Lung (tissue), 12 donors: ENCODE results near the gene XXYLT1. TPM values are rescaled to one million over a fixed set of nuclear protein-coding genes. Genes with fewer than 3 reads are reported as not detected.

Source experiments
- ATAC-seq: fragments of 200-7000 bp; cut with Tn5 transposase; one replicate; pipeline ENCODE4 v1.9.1; 2020; ENCODE audit warnings: moderate number of reproducible peaks; ENCODE audit not compliant: insufficient read depth, low FRiP score
- DNase-seq, 3 donors: peaks; one replicate each; pipeline ENCODE4 v3.0.0-alpha.2; 2013 to 2017
- H3K27ac ChIP-seq, 2 donors: one replicate each; pipeline ENCODE4 v1.5.1; 2013; ENCODE audit warnings: mild to moderate bottlenecking in 2 of 2, moderate library complexity in 2 of 2, control low read depth in 1 of 2, inconsistent platforms in 1 of 2, low read depth in 1 of 2, low read length in 1 of 2
- H3K27me3 ChIP-seq, 3 donors: one replicate each; pipeline ENCODE4 v1.5.1; 2013; ENCODE audit warnings: low read length in 2 of 3; ENCODE audit not compliant: control insufficient read depth in 3 of 3, insufficient read depth in 3 of 3
- H3K36me3 ChIP-seq, 4 donors: one replicate each; pipeline ENCODE4 v1.5.1; 2013; ENCODE audit warnings: low read length in 4 of 4, mild to moderate bottlenecking in 1 of 4, moderate library complexity in 1 of 4; ENCODE audit not compliant: control insufficient read depth in 4 of 4, insufficient read depth in 4 of 4
- H3K4me1 ChIP-seq, 5 donors: one replicate each; pipeline ENCODE4 v1.5.1; 2013; ENCODE audit warnings: low read length in 5 of 5, mild to moderate bottlenecking in 2 of 5, moderate library complexity in 1 of 5; ENCODE audit not compliant: control insufficient read depth in 5 of 5, insufficient read depth in 5 of 5
- H3K4me3 ChIP-seq: one replicate; pipeline ENCODE4 v1.5.1; 2013; ENCODE audit warnings: mild to moderate bottlenecking, control low read depth, moderate library complexity
- H3K9ac ChIP-seq, 2 donors: one replicate each; pipeline ENCODE4 v1.5.1; 2013; ENCODE audit warnings: low read length in 2 of 2, control low read depth in 1 of 2; ENCODE audit not compliant: insufficient read depth in 1 of 2
- H3K9me3 ChIP-seq, 4 donors: one replicate each; pipeline ENCODE4 v1.5.1; 2013; ENCODE audit warnings: low read length in 3 of 4, mild to moderate bottlenecking in 1 of 4, moderate library complexity in 1 of 4; ENCODE audit not compliant: control insufficient read depth in 4 of 4, insufficient read depth in 3 of 4
- WGBS, 2 donors: extraction: QIAGEN DNeasy Blood & Tissue Kit; methylation state at CpG; one replicate each; pipeline ENCODE4 v1.1.7; 2013; 5-methylcytosine and 5-hydroxymethylcytosine counted together
- polyA plus RNA-seq, 2 donors: library from polyadenylated mRNA; stranded (reverse); fragments of 200-250 nt; gene quantifications; one replicate each; pipeline ENCODE4 v1.2.1, GENCODE V29; 2013
- total RNA-seq, 2 donors: library from RNA; depleted of rRNA in 1 of 2; stranded (reverse); fragments of >200 nt in 1 of 2; gene quantifications; one replicate each; pipeline ENCODE4 v1.2.1, GENCODE V29; 2014 to 2021
- TF ChIP-seq, protein P1 (sequence below): IDR thresholded peaks from 2 replicates; pipeline ENCODE4 v1.5.1; 2012; ENCODE audit warnings: mild to moderate bottlenecking; ENCODE audit errors: control extremely low read depth, extremely low read depth
- donor health status: control.
- donor health status: control.
- donor health status: Bipolar disorder and iron deficiency.
- donor health status: healthy.
- donor health status: DM: yes; HTN: yes; CAD: no.

Gene XXYLT1
- total and polyA plus RNA-seq, 4 donors = 4.7 to 15.4 (median 11.4) TPM

DNA sequence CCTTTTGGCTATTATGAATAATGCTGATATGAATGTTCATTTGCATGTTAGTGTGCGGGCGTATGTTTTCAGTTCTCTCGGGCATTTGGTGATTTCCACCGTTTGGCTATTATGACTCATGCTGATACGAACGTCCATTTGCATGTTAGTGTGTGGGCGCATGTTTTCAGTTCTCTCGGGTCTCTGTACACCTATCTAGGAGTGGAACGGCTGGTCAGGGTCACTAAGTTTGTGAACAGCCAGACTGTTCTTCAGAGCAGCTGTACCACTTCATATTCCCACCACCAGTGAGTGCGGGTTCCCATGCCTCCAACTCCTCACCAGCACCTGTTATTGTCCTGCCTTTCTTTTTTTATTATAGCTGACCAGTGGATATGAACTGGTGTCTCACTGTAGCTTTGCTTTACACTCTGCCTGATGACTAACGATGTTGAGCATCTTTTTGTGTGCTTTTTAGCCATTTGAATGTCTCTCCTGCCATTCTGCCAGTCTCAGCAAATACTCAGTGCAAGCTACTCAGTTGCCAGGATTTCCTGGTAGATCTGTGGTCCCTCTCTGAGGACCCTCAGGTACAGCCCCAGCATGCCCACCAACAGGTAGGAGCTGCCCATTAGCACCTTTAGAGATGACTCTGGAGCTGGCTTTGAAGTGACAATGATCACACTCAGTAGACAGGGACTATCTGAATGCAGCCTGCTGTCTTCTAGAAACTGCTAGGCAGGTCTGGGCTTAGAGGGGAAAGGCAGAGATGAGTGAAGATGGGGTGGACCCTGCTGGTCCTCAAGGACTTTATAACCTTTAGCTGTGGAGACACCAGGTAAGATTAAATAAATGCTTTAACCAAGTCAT is 141.1 kb downstream of the XXYLT1 start:
- Histone ChIP-seq H3K4me1 (peaks cover 0 to 6% (median 4%) of the 10 kb centered on the region in 5 donors), H3K9ac (no peak overlapping the region), H3K9me3 (no peaks in the 10 kb centered on the region), H3K4me3 (no peak overlapping the region), H3K27ac (no peak overlapping the region), H3K36me3 (no peaks in the 10 kb centered on the region), H3K27me3 (no peaks in the 10 kb centered on the region)
- WGBS, 2 donors = 82 to 92% methylated on average over 11 of the region's 11 CpGs
- DNase-seq = no peak
- ATAC-seq = no peak
- TF ChIP-seq, protein P1, sequence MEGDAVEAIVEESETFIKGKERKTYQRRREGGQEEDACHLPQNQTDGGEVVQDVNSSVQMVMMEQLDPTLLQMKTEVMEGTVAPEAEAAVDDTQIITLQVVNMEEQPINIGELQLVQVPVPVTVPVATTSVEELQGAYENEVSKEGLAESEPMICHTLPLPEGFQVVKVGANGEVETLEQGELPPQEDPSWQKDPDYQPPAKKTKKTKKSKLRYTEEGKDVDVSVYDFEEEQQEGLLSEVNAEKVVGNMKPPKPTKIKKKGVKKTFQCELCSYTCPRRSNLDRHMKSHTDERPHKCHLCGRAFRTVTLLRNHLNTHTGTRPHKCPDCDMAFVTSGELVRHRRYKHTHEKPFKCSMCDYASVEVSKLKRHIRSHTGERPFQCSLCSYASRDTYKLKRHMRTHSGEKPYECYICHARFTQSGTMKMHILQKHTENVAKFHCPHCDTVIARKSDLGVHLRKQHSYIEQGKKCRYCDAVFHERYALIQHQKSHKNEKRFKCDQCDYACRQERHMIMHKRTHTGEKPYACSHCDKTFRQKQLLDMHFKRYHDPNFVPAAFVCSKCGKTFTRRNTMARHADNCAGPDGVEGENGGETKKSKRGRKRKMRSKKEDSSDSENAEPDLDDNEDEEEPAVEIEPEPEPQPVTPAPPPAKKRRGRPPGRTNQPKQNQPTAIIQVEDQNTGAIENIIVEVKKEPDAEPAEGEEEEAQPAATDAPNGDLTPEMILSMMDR = no peak

DNA sequence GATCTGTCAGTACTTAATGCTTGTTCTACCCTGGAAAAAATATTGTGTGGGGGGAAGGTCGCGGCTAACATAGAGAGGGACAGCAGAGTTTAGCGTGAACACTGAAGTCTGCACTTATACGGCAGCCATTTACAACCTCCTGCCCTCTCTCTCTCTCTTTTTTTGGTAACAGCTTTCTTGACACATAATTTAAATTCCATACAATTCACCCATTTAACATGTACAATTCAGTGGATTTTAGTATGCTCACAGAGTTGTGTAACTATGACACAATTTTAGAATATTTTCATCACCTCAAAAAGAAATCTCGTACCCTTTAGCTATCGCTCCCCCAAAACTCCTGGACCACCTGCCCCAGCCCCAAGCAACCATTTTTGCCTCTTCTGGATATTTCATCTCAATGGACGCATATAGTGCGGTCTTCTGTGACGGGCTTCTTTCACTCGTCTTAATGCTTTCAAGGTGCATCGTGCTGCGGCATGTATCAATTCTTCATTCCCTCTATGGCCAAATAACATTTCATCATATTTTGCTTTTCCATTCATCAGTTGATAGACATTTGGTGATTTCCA is 141.8 kb downstream of the XXYLT1 start:
- DNase-seq = no peak
- TF ChIP-seq, protein P1 = no peak
- Histone ChIP-seq H3K4me3 (no peak overlapping the region), H3K27me3 (no peaks in the 10 kb centered on the region), H3K9ac (no peak overlapping the region), H3K36me3 (no peaks in the 10 kb centered on the region), H3K27ac (no peak overlapping the region), H3K4me1 (peaks cover 0 to 8% (median 6%) of the 10 kb centered on the region in 5 donors), H3K9me3 (no peaks in the 10 kb centered on the region)
- no peak for ATAC-seq
- WGBS, 2 donors = 93% methylated on average over 12 of the region's 12 CpGs

DNA sequence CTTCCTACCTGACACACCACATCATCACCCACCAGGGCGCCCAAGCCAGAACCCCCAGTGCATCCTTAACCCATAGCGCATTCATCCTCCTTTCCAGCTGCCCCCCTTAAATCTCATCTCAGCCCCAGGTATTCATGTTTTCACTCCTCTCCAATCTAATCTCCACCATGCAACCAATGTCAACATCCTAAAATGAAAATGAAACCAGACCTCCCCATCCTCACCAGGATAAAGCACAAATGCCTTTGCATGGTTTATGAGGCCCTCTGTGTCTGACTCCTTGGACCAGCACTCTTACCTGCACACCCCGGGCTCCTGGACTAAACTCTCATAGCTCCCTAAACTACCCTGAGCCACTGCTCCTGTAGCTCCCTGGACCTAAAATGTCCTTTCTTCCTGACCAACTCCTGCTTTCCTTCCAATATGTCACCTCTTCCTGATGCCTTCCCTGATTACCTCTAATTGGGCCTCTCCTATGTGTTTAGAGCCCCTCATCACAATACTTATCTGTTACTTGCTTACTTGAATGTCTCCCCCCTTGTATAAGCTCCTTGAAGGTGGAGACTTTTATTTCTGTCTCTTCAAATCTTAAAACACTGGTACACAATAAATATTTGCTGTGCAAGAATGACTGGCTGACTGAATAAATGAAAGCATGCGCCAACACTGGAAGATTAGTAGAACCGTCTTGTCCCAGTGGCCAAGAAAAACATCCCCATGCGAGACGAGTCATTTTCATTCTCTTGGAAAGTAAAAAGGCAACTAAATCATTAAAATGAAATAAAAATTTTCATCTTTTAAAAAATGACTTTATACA is 142.5 kb downstream of the XXYLT1 start:
- no peak for DNase-seq
- Histone ChIP-seq H3K27ac (no peak overlapping the region), H3K27me3 (no peaks in the 10 kb centered on the region), H3K4me3 (no peak overlapping the region), H3K36me3 (no peaks in the 10 kb centered on the region), H3K9ac (no peak overlapping the region), H3K9me3 (no peaks in the 10 kb centered on the region), H3K4me1 (peaks cover 0 to 8% (median 6%) of the 10 kb centered on the region in 5 donors)
- TF ChIP-seq, protein P1 = no peak
- ATAC-seq = no peak
- 84 to 94% methylated on average over 7 of the region's 7 CpGs for WGBS, 2 donors
